ENCODE results near the gene PRODH2.

The PRODH2 gene

DNA sequence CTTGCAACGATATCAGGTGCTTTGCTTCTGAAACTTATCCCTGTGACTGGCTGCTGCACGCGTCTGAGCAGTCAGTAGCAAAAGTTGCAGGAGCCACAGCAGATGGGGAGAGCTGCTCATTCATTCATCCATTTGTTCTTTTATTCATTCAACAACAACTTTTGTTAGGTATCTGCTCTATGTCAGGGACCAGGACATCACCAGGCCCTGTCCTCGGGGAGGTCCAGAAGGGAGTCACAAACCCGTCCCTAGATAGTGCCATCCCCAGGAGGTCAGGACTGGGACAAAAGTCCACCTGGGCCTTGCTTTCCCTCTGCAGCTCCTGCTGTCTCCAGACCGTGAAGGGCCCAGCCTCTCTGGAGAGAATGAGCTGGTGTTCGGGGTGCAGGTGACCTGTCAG is 34.7 kb downstream of the PRODH2 start:
- TF ChIP-seq, protein P1, sequence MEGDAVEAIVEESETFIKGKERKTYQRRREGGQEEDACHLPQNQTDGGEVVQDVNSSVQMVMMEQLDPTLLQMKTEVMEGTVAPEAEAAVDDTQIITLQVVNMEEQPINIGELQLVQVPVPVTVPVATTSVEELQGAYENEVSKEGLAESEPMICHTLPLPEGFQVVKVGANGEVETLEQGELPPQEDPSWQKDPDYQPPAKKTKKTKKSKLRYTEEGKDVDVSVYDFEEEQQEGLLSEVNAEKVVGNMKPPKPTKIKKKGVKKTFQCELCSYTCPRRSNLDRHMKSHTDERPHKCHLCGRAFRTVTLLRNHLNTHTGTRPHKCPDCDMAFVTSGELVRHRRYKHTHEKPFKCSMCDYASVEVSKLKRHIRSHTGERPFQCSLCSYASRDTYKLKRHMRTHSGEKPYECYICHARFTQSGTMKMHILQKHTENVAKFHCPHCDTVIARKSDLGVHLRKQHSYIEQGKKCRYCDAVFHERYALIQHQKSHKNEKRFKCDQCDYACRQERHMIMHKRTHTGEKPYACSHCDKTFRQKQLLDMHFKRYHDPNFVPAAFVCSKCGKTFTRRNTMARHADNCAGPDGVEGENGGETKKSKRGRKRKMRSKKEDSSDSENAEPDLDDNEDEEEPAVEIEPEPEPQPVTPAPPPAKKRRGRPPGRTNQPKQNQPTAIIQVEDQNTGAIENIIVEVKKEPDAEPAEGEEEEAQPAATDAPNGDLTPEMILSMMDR (IDR thresholded peaks at IDR 0.05): no peak

DNA sequence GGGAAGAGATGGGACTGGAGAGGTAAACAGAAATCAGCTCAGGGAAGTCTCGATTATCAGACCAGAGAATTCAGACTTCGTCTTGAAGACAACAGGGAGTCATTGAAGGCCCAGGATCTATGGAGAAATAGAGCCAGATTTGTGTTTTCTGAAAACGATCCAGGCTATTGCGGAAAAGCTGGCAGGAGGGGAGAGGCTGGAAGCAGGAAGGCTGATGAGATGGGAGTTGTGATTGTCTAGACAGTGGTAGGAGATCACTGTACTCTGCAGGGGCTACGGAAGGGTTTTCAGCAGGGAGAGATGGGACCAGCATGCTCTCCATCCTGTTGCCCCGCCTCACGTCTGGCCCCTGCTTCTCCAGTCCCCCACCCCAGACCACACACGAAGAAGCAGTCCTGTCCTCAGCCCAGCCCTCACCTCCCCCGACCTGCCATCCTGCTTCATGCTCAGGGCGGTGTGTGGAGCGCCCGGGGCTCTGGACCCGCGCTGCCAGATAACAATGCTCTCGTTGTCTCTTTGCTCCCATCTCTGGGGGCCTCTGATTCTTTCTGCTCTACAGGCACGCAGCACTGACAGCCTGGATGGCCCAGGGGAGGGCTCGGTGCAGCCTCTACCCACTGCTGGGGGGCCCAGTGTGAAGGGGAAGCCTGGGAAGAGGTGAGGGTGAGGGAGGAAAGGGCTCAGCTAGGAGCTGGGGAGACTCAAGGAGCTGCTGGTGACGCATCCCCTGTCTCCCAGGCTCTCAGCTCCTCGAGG is 35.4 kb downstream of the PRODH2 start:
- TF ChIP-seq, protein P1 (IDR thresholded peaks at IDR 0.05): no peak

DNA sequence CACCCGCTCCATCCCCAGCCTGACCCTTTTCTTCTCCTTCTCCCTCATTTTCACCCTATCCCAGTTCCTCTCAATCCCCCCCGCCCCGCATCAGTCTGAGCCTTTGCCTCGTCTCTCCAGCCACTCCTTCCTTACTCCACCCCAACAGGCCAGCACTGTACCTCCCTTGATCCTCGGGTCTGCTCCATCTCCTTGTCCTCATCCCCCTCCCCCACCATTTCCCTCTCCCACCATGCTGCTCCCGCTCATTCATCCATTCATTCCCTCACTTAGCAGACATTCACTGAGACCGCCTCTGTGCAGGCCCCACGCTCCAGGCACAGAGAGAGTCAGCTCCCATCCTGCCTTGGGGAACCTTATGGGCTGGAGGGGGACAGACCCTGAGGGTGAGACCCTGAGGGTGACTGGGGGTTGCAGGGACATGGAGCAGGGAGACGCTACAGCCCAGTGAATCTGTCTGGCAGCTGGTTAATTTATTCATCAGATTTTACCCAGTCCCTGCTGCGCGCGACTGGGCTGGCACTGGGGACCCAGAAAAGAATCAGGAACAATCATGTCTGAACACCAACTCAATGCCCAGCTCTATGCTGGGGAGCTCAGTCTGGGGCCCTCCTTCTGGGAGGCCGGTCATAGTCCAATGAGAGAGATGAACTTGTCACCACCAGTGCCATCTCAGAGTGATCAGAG is 36.4 kb downstream of the PRODH2 start:
- TF ChIP-seq, protein P1 (IDR thresholded peaks at IDR 0.05): no peak

DNA sequence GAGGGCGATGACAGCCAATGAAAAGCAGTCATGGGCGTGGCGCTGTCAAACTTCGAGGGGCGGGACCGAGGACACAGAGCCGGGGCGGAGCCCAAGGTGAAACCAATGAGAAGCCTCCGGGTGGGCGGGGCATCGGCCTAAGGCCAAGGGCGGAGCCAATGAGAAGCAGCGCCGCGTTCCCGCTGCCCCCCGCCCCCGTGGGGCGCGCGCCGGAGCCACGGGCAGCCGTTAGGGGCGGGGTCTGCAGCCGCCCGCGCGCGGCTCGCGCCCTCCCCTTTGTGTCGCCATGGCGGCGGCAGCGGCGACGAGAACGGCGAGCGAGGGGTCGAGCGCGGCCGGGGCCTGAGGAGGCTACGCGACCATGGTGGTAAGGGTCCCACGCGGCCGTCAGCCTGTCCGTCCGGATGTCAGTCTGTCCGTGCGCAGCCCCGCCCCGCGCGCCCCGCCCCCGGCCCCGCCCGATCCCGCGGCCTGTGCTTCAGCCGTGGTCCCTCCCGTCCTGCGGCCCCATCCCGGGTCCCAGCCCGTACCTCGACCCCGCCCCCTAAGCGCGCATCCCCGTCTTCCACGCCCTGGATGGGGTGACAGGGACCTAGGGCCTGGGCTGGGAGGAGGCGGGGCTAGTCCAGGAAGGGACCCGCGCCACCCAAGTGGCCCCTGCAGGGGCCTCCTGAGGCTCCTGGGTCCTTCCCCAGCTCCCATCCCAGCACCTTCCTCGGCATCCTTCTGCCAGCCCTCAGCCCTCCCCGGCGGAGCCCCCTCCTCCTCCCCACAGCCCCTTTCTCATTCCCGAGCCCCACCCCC is 37.1 kb downstream of the PRODH2 start, which contains the start of gene ARHGAP33:
ARHGAP33 (plus strand) TSS at position 267 of the 804 bp plus-strand sequence; CDS start at position 362, 95 bp downstream.
- TF ChIP-seq, protein P1 (IDR thresholded peaks at IDR 0.05): no peak

DNA sequence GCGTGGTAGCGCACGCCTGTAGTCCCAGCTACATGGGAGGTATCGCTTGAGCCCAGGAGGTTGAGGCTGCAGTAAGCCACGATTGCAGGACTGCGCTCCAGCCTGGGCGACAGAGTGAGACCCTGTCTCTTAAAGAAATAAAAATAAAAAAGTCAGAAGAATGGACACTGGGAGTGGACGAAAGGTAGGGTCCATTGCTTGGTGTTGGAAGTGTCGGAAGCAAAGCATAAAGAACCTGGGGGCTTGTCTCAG is 37.7 kb downstream of the PRODH2 start:
- TF ChIP-seq, protein P1 (IDR thresholded peaks at IDR 0.05): no peak

DNA sequence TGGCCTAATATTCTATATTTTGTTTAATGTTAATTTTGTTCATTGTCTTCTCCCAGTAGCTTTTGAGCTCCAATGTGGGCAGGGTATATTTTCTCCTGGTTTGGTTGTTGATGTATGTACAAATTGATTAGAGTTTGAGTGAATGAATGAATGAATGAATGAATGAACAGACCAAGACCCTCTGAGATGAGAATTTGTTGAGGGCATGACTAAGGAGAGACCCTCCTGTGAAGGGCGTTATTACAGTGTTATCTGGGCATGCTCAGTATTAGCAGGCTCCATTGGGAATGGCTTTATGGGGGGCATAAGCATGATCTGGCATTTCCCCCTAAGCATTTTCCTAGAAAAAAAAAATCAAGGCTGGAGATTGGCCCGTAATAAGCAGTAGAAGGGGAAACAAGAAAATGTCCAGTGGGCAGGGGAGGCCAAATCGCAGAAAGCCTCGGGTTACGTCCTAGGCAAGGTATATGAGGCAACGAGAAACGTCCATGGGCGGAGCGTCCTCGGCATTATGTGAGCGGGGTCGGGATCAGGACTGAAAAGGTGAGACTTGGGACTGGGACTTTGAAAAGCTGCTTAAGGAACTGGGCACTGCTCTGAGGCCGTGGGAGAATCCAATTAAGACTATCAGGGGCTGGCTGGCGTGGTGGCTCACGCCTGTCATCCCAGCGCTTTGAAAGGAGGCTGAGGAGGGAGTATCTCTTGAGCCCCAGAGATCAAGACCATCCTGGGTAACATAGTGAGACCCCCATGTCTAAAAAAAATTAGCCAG is 38.2 kb downstream of the PRODH2 start:
- TF ChIP-seq, protein P1 (IDR thresholded peaks at IDR 0.05): no peak
